ENCODE data around the gene UROC1.

DNA sequence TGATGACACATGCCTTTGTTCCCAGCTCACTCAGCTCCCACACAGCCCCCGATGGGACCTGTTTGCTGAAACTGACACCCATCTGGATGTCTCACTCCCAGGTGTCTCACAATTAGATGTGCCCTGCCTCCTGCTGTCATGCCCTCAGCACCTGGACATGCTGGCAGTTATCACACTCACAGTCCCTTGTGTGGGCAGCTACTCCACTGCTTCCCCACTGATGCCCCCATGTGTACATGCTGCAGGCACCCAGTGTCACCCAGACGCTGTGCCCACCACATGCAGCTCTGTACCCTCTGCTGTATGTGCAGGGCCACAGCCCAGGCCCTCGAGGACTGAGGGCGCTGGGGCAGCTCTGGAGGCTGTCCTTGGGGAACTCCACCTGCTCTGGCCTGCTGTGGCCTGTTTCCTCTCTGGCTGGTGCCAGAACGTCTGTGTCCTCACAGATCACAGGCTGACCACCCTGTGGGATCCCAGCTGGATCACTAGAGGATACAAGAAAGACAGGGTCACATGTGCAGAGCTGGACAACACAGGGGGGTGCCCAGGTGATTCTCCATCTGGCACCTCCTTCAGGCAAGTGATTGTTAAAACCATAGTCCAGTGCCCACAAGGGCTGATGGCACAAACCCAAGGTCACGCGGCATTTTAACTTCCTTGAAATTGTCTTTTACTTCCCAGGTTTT lies 27.2 kb upstream of the UROC1 start:
- TF ChIP-seq POLR2A (IDR thresholded peaks at IDR 0.05) (no peak), EP300 (IDR thresholded peaks at IDR 0.05) (no peak)
- TF ChIP-seq, protein P1, sequence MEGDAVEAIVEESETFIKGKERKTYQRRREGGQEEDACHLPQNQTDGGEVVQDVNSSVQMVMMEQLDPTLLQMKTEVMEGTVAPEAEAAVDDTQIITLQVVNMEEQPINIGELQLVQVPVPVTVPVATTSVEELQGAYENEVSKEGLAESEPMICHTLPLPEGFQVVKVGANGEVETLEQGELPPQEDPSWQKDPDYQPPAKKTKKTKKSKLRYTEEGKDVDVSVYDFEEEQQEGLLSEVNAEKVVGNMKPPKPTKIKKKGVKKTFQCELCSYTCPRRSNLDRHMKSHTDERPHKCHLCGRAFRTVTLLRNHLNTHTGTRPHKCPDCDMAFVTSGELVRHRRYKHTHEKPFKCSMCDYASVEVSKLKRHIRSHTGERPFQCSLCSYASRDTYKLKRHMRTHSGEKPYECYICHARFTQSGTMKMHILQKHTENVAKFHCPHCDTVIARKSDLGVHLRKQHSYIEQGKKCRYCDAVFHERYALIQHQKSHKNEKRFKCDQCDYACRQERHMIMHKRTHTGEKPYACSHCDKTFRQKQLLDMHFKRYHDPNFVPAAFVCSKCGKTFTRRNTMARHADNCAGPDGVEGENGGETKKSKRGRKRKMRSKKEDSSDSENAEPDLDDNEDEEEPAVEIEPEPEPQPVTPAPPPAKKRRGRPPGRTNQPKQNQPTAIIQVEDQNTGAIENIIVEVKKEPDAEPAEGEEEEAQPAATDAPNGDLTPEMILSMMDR (IDR thresholded peaks at IDR 0.05): no peak
